Measurements from ENCODE around the gene CSH1. TPM values are rescaled to one million over a fixed set of nuclear protein-coding genes. Genes with fewer than 3 reads are reported as not detected.
A peak's percentile ranks its signal among the peaks of the same experiment; 100 is the strongest.

CSH1 gene
- total and polyA plus RNA-seq, 2 donors = 0.42 TPM; not detected in 1

GRCh38 chr17:63853260-63853659 is 43.1 kb downstream of the CSH1 start:
- 88% methylated on average over 2 of the region's 2 CpGs for WGBS
- no peak overlapping the region for H3K4me3 ChIP-seq (ENCODE audit: low read depth, low read length)
- no peak for DNase-seq (ENCODE audit: extremely low spot score)
- H3K27ac ChIP-seq (ENCODE audit: low read depth) = no peak overlapping the region
- H3K36me3 ChIP-seq (ENCODE audit: insufficient read depth) = no peaks in the 10 kb centered on the region
- H3K4me1 ChIP-seq (ENCODE audit: insufficient read depth) = no peaks in the 10 kb centered on the region

GRCh38 chr17:63850401-63850800 is 46.0 kb downstream of the CSH1 start:
- Histone ChIP-seq H3K36me3 (ENCODE audit: insufficient read depth) (no peaks in the 10 kb centered on the region), H3K4me1 (ENCODE audit: insufficient read depth) (no peaks in the 10 kb centered on the region), H3K4me3 (ENCODE audit: low read depth, low read length) (no peak overlapping the region), H3K27ac (ENCODE audit: low read depth) (no peak overlapping the region)
- no peak for DNase-seq (ENCODE audit: extremely low spot score)
- WGBS = 67% methylated on average over 9 of the region's 9 CpGs

- Histone ChIP-seq H3K4me3 (ENCODE audit: low read depth, low read length) (no peak overlapping the region), H3K27ac (ENCODE audit: low read depth) (no peak overlapping the region), H3K36me3 (ENCODE audit: insufficient read depth) (no peaks in the 10 kb centered on the region), H3K4me1 (ENCODE audit: insufficient read depth) (no peaks in the 10 kb centered on the region)
- DNase-seq (ENCODE audit: extremely low spot score) = peak; percentile 77
- whole genome bisulfite sequencing = 17% methylated on average over 82 of the region's 82 CpGs
Measured at GRCh38 chr17:63848834-63849689, 47.3 kb downstream of the CSH1 start.

GRCh38 chr17:63847525-63848249 is 48.7 kb downstream of the CSH1 start:
- no peak overlapping the region for H3K27ac ChIP-seq (ENCODE audit: low read depth)
- H3K4me3 ChIP-seq (ENCODE audit: low read depth, low read length) = no peak overlapping the region
- H3K36me3 ChIP-seq (ENCODE audit: insufficient read depth) = no peaks in the 10 kb centered on the region
- no peaks in the 10 kb centered on the region for H3K4me1 ChIP-seq (ENCODE audit: insufficient read depth)
- no peak for DNase-seq (ENCODE audit: extremely low spot score)
- 80% methylated on average over 3 of the region's 3 CpGs for WGBS

GRCh38 chr17:63845509-63845908 is 50.9 kb downstream of the CSH1 start:
- no peak for DNase-seq (ENCODE audit: extremely low spot score)
- H3K27ac ChIP-seq (ENCODE audit: low read depth) = no peak overlapping the region
- no peak overlapping the region for H3K4me3 ChIP-seq (ENCODE audit: low read depth, low read length)
- H3K36me3 ChIP-seq (ENCODE audit: insufficient read depth) = no peaks in the 10 kb centered on the region
- 35% methylated on average over 1 of the region's 1 CpG for WGBS
- no peaks in the 10 kb centered on the region for H3K4me1 ChIP-seq (ENCODE audit: insufficient read depth)

Small RNA genes within 50 kb of the gene (small RNA-seq; reads per million reads assigned to genes)
- gene AC040958.1 (not detected), gene AC127029.1 (not detected), gene GH1 (not detected)

Other genes with a start within 250 kb of the CSH1 start
- 9.4 TPM for gene LIMD2, start 196.4 kb downstream of the CSH1 start, total RNA-seq
- gene LIMD2, start 196.4 kb downstream of the CSH1 start, polyA plus RNA-seq = 12.0 TPM
- gene STRADA, start 154.8 kb downstream of the CSH1 start, total RNA-seq = 41.7 TPM
- gene STRADA, start 154.8 kb downstream of the CSH1 start, polyA plus RNA-seq = 24.9 TPM
- gene CCDC47, start 123.0 kb downstream of the CSH1 start, total RNA-seq = 63.6 TPM
- 53.8 TPM for gene CCDC47, start 123.0 kb downstream of the CSH1 start, polyA plus RNA-seq
- gene DDX42, start 122.4 kb downstream of the CSH1 start, total RNA-seq = 138 TPM
- 67.3 TPM for gene DDX42, start 122.4 kb downstream of the CSH1 start, polyA plus RNA-seq
- gene PSMC5, start 69.1 kb downstream of the CSH1 start, total RNA-seq = 25.2 TPM
- gene PSMC5, start 69.1 kb downstream of the CSH1 start, polyA plus RNA-seq = 183 TPM
- 27.1 TPM for gene FTSJ3, start 68.9 kb downstream of the CSH1 start, total RNA-seq
- 38.0 TPM for gene FTSJ3, start 68.9 kb downstream of the CSH1 start, polyA plus RNA-seq
- 58.1 TPM for gene SMARCD2, start 53.9 kb downstream of the CSH1 start, total RNA-seq
- 95.0 TPM for gene SMARCD2, start 53.9 kb downstream of the CSH1 start, polyA plus RNA-seq
- gene CSH2, start 22.9 kb downstream of the CSH1 start, total RNA-seq = not detected
- not detected for gene CSH2, start 22.9 kb downstream of the CSH1 start, polyA plus RNA-seq
- not detected for gene GH2, start 14.6 kb downstream of the CSH1 start, total RNA-seq
- gene GH2, start 14.6 kb downstream of the CSH1 start, polyA plus RNA-seq = not detected
- not detected for gene CSHL1, start 14.7 kb upstream of the CSH1 start, total RNA-seq
- gene CSHL1, start 14.7 kb upstream of the CSH1 start, polyA plus RNA-seq = not detected
- gene GH1, start 22.3 kb upstream of the CSH1 start, total RNA-seq = not detected
- gene GH1, start 22.3 kb upstream of the CSH1 start, polyA plus RNA-seq = 0.11 TPM
- gene CD79B, start 35.8 kb upstream of the CSH1 start, total RNA-seq = 1.3 TPM
- 7.2 TPM for gene CD79B, start 35.8 kb upstream of the CSH1 start, polyA plus RNA-seq
- 1.6 TPM for gene SCN4A, start 76.3 kb upstream of the CSH1 start, total RNA-seq
- gene SCN4A, start 76.3 kb upstream of the CSH1 start, polyA plus RNA-seq = 0.65 TPM
- gene PRR29, start 101.8 kb upstream of the CSH1 start, total RNA-seq = 0.42 TPM
- 0.34 TPM for gene PRR29, start 101.8 kb upstream of the CSH1 start, polyA plus RNA-seq
- gene ICAM2, start 124.1 kb upstream of the CSH1 start, total RNA-seq = 29.0 TPM
- gene ICAM2, start 124.1 kb upstream of the CSH1 start, polyA plus RNA-seq = 38.3 TPM
- gene ERN1, start 233.6 kb upstream of the CSH1 start, total RNA-seq = 10.0 TPM
- 9.1 TPM for gene ERN1, start 233.6 kb upstream of the CSH1 start, polyA plus RNA-seq